Measurements from ENCODE around the gene XPR1. TPM values are rescaled to one million over a fixed set of nuclear protein-coding genes. Genes with fewer than 3 reads are reported as not detected.

Gene XPR1
- total and polyA plus RNA-seq, 2 donors (not counting 1 experiment from before 2014, with no cell fraction given): 2.8 to 22.3 TPM

DNA sequence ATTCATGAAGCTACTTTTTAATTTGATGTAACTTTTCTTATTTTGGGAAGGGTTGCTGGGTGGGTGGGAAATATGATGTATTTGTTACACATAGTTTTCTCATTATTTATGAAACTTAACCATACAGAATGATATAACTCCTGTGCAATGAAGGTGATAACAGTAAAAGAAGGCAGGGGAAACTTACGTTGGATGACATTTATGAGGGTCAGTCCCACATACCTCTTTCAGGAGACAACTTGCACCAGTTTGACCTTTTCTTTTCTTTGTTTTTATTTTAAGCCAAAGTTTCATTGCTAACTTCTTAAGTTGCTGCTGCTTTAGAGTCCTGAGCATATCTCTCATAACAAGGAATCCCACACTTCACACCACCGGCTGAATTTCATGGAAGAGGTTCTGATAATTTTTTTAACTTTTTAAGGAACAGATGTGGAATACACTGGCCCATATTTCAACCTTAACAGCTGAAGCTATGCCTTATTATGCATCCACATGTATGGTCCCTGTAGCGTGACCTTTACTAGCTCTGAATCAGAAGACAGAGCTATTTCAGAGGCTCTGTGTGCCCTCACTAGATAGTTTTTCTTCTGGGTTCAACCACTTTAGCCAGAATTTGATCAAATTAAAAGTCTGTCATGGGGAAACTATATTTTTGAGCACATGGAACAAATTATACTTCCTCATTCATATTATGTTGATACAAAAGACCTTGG is 252.9 kb downstream of the XPR1 start:
- POLR2A ChIA-PET: no interaction called here
- Histone ChIP-seq H3K27me3 (replicated peaks in 1 of 4; ENCODE audit: control extremely low read depth in 1 of 4, control insufficient read depth in 3 of 4, insufficient read depth in 4 of 4, low read length in 3 of 4) (no peaks in the 10 kb centered on the region), H3K36me3 (replicated peaks in 1 of 2; ENCODE audit: control extremely low read depth in 1 of 2, control insufficient read depth in 1 of 2, extremely low read depth in 1 of 2, insufficient read depth in 2 of 2, low read length in 1 of 2) (peaks cover 0 to 5% of the 10 kb centered on the region in 2 experiments), H3K27ac (ENCODE audit: low read length in 2 of 2) (no peak overlapping the region), H3K9ac (ENCODE audit: low read length) (no peak overlapping the region), H3K4me2 (replicated peaks; ENCODE audit: low read depth, low read length, poor library complexity, severe bottlenecking) (no peak overlapping the region), H3K4me1 (ENCODE audit: control insufficient read depth in 2 of 2, insufficient read depth in 2 of 2, low read length in 2 of 2) (peaks cover 7 to 9% of the 10 kb centered on the region in 2 donors), H3K79me2 (ENCODE audit: control insufficient read depth, insufficient read depth, low read length) (no peaks in the 10 kb centered on the region), H4K20me1 (ENCODE audit: control insufficient read depth, insufficient read depth, low read length, poor library complexity, severe bottlenecking) (no peaks in the 10 kb centered on the region), H3K4me3 (ENCODE audit: control extremely low read depth in 1 of 5, extremely low read depth in 1 of 5, insufficient read depth in 1 of 5, low read depth in 2 of 5, low read length in 4 of 5) (no peak overlapping the region), H3K9me3 (ENCODE audit: control extremely low read depth in 1 of 3, control insufficient read depth in 2 of 3, insufficient read depth in 1 of 3, low read length in 2 of 3) (no peaks in the 10 kb centered on the region), H2AFZ (ENCODE audit: insufficient read depth, low read depth, low read length, poor library complexity, severe bottlenecking) (no peak overlapping the region)
- no peak overlapping the region for H3K27ac Mint-ChIP-seq
- peaks cover 15% of the 10 kb centered on the region for H3K4me1 Mint-ChIP-seq
- intact Hi-C loops (cut with micrococcal nuclease): loop anchor here (10.0 kb wide), 1 partner anchor 100 kb away; no protein-coding TSS in a partner anchor
- CTCF ChIA-PET: interaction anchor here (0.6 to 3.6 kb wide), 3 partner anchors 21 to 369 kb away, joined by 3 to 37 read pairs (median 4); no protein-coding TSS in a partner anchor
- ATAC-seq (ENCODE audit: low read depth) (no peak), DNase-seq (no peak)
- 100% methylated on average over 2 of the region's 3 CpGs for WGBS (ENCODE audit: insufficient coverage)
- H3K27me3 Mint-ChIP-seq: no peaks in the 10 kb centered on the region
- no peak overlapping the region for H3K4me3 Mint-ChIP-seq
- no peak for TF ChIP-seq EZH2 (IDR thresholded peaks at IDR 0.05; ENCODE audit: borderline replicate concordance, insufficient read depth, low read depth, low read length, poor library complexity, severe bottlenecking)
- TF ChIP-seq, protein P1, sequence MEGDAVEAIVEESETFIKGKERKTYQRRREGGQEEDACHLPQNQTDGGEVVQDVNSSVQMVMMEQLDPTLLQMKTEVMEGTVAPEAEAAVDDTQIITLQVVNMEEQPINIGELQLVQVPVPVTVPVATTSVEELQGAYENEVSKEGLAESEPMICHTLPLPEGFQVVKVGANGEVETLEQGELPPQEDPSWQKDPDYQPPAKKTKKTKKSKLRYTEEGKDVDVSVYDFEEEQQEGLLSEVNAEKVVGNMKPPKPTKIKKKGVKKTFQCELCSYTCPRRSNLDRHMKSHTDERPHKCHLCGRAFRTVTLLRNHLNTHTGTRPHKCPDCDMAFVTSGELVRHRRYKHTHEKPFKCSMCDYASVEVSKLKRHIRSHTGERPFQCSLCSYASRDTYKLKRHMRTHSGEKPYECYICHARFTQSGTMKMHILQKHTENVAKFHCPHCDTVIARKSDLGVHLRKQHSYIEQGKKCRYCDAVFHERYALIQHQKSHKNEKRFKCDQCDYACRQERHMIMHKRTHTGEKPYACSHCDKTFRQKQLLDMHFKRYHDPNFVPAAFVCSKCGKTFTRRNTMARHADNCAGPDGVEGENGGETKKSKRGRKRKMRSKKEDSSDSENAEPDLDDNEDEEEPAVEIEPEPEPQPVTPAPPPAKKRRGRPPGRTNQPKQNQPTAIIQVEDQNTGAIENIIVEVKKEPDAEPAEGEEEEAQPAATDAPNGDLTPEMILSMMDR (IDR thresholded peaks at IDR 0.05): no peak
- H3K9me3 Mint-ChIP-seq (ENCODE audit: insufficient read depth): no peaks in the 10 kb centered on the region

DNA sequence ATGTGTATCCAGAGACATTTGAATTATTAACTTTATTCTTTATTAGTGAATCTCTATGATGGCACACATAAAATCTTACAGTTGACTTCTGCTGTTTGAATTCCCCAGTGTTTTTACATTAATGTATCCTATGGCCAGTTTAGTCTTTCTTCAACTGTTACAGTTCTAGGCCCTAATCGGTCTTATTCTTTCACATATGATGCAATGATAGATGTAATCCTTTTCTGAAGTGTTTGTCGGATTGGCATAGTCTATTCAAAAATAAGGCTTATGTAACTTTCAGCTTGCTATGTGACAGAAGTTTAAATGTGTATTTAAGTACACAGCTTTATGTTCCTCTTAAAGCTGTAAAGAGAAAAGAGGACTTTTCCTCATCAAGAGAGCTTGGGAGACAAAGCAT is 254.5 kb downstream of the XPR1 start:
- no peaks in the 10 kb centered on the region for H3K9me3 Mint-ChIP-seq (ENCODE audit: insufficient read depth)
- peaks cover 17% of the 10 kb centered on the region for H3K4me1 Mint-ChIP-seq
- no peak overlapping the region for H3K4me3 Mint-ChIP-seq
- Histone ChIP-seq H3K79me2 (ENCODE audit: control insufficient read depth, insufficient read depth, low read length) (no peaks in the 10 kb centered on the region), H4K20me1 (ENCODE audit: control insufficient read depth, insufficient read depth, low read length, poor library complexity, severe bottlenecking) (no peaks in the 10 kb centered on the region), H3K4me1 (ENCODE audit: control insufficient read depth in 2 of 2, insufficient read depth in 2 of 2, low read length in 2 of 2) (peaks cover 7 to 9% of the 10 kb centered on the region in 2 donors), H3K9me3 (ENCODE audit: control extremely low read depth in 1 of 3, control insufficient read depth in 2 of 3, insufficient read depth in 1 of 3, low read length in 2 of 3) (no peaks in the 10 kb centered on the region), H3K4me3 (ENCODE audit: control extremely low read depth in 1 of 5, extremely low read depth in 1 of 5, insufficient read depth in 1 of 5, low read depth in 2 of 5, low read length in 4 of 5) (no peak overlapping the region), H3K27ac (ENCODE audit: low read length in 2 of 2) (no peak overlapping the region), H2AFZ (ENCODE audit: insufficient read depth, low read depth, low read length, poor library complexity, severe bottlenecking) (no peak overlapping the region), H3K4me2 (replicated peaks; ENCODE audit: low read depth, low read length, poor library complexity, severe bottlenecking) (no peak overlapping the region), H3K27me3 (replicated peaks in 1 of 4; ENCODE audit: control extremely low read depth in 1 of 4, control insufficient read depth in 3 of 4, insufficient read depth in 4 of 4, low read length in 3 of 4) (no peaks in the 10 kb centered on the region), H3K36me3 (replicated peaks in 1 of 2; ENCODE audit: control extremely low read depth in 1 of 2, control insufficient read depth in 1 of 2, extremely low read depth in 1 of 2, insufficient read depth in 2 of 2, low read length in 1 of 2) (peaks cover 0 to 3% of the 10 kb centered on the region in 2 experiments), H3K9ac (ENCODE audit: low read length) (no peak overlapping the region)
- ChIA-PET POLR2A (no interaction called here), CTCF (interaction anchor here (0.9 to 1.2 kb wide), 2 partner anchors 12 to 279 kb away, joined by 3 read pairs; no protein-coding TSS in a partner anchor)
- no CpG with 5 or more reads among the region's 2 CpGs for WGBS (ENCODE audit: insufficient coverage)
- ATAC-seq (ENCODE audit: low read depth): no peak
- no peaks in the 10 kb centered on the region for H3K27me3 Mint-ChIP-seq
- TF ChIP-seq, protein P1 (IDR thresholded peaks at IDR 0.05): no peak
- no peak for TF ChIP-seq EZH2 (IDR thresholded peaks at IDR 0.05; ENCODE audit: borderline replicate concordance, insufficient read depth, low read depth, low read length, poor library complexity, severe bottlenecking)
- intact Hi-C loops (cut with micrococcal nuclease): loop anchor here (10.0 kb wide), 1 partner anchor 98 kb away; no protein-coding TSS in a partner anchor
- DNase-seq: no peak
- H3K27ac Mint-ChIP-seq: no peak overlapping the region

Measured in B cell (primary cell).